ENCODE data around the gene ZNF219. TPM values are rescaled to one million over a fixed set of nuclear protein-coding genes. Genes with fewer than 3 reads are reported as not detected.
"Not testable (repeated sequence)": the region's sequence is repeated elsewhere in the genome, so short reads cannot be mapped to it uniquely, and the experiment has no call there.

The ZNF219 gene
- total RNA-seq, 1 experiment from 2014 or later = 19.9 TPM

- no TSS peak for BruUV-seq (replicated peaks)
- Histone ChIP-seq H3K9me3 (ENCODE audit: control insufficient read depth, insufficient read depth, low read depth, low read length) (no peaks in the 10 kb centered on the region), H3K4me1 (ENCODE audit: control insufficient read depth, insufficient read depth, low read length) (no peaks in the 10 kb centered on the region), H3K27me3 (ENCODE audit: control insufficient read depth, insufficient read depth, low read length) (peaks cover 2% of the 10 kb centered on the region), H3K4me3 (ENCODE audit: low read depth in 2 of 2, low read length in 2 of 2) (no peak overlapping the region), H3K36me3 (ENCODE audit: control insufficient read depth, insufficient read depth, low read length) (no peaks in the 10 kb centered on the region), H3K27ac (ENCODE audit: low read length) (no peak overlapping the region)
- no peak for ATAC-seq
- TF ChIP-seq, protein P1, sequence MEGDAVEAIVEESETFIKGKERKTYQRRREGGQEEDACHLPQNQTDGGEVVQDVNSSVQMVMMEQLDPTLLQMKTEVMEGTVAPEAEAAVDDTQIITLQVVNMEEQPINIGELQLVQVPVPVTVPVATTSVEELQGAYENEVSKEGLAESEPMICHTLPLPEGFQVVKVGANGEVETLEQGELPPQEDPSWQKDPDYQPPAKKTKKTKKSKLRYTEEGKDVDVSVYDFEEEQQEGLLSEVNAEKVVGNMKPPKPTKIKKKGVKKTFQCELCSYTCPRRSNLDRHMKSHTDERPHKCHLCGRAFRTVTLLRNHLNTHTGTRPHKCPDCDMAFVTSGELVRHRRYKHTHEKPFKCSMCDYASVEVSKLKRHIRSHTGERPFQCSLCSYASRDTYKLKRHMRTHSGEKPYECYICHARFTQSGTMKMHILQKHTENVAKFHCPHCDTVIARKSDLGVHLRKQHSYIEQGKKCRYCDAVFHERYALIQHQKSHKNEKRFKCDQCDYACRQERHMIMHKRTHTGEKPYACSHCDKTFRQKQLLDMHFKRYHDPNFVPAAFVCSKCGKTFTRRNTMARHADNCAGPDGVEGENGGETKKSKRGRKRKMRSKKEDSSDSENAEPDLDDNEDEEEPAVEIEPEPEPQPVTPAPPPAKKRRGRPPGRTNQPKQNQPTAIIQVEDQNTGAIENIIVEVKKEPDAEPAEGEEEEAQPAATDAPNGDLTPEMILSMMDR (IDR thresholded peaks at IDR 0.05) = no peak
- TF ChIP-seq SIN3A (IDR thresholded peaks at IDR 0.05; ENCODE audit: borderline replicate concordance, insufficient read depth, low read depth, low read length) = no peak
- no peak for TF ChIP-seq POLR2AphosphoS5 (IDR thresholded peaks at IDR 0.05; ENCODE audit: low read depth, low read length)
- no peak for TF ChIP-seq REST (IDR thresholded peaks at IDR 0.05; ENCODE audit: insufficient read depth in 1 of 2, low read depth in 2 of 2, low read length in 1 of 2)
- TF ChIP-seq TCF7L2 (IDR thresholded peaks at IDR 0.05; ENCODE audit: low read depth, low read length) = no peak
- ChIA-PET POLR2A (no interaction called here), CTCF (interaction anchor here (1.2 kb wide), 1 partner anchor 28 kb away, joined by 5 read pairs; no protein-coding TSS in a partner anchor)
- no peak for DNase-seq (ENCODE audit: low read depth, low spot score)
- in situ Hi-C loops (cut with HindIII; ENCODE audit: low pct_unique_long_range_greater_than_20kb, low sequenced_read_pairs) (no loop called here), intact Hi-C loops (cut with micrococcal nuclease; ENCODE audit: unreplicated experiment) (no loop called here)
Measured at GRCh38 chr14:21042918-21043317, 55.5 kb downstream of the ZNF219 start.

GRCh38 chr14:21041676-21042433, 56.6 kb downstream of the ZNF219 start, which contains the start of gene RNASE7:
RNASE7 (plus strand) TSS chr14:21042362; CDS start chr14:21042993, 631 bp downstream.
- intact Hi-C loops (cut with micrococcal nuclease; ENCODE audit: unreplicated experiment) = loop anchor here (2.0 kb wide), 1 partner anchor 27 kb away; no protein-coding TSS in a partner anchor
- CTCF ChIA-PET = no interaction called here
- H3K4me1 ChIP-seq (ENCODE audit: control insufficient read depth, insufficient read depth, low read length) = no peaks in the 10 kb centered on the region
- in situ Hi-C loops (cut with HindIII; ENCODE audit: low pct_unique_long_range_greater_than_20kb, low sequenced_read_pairs) = no loop called here
- H3K4me3 ChIP-seq (ENCODE audit: low read depth in 2 of 2, low read length in 2 of 2) = no peak within 1 kb of the TSS
- no peaks in the 10 kb centered on the region for H3K36me3 ChIP-seq (ENCODE audit: control insufficient read depth, insufficient read depth, low read length)
- TF ChIP-seq, protein P1 (IDR thresholded peaks at IDR 0.05) = no peak
- no peak for TF ChIP-seq REST (IDR thresholded peaks at IDR 0.05; ENCODE audit: insufficient read depth in 1 of 2, low read depth in 2 of 2, low read length in 1 of 2)
- no TSS peak for BruUV-seq (replicated peaks)
- peaks cover 2% of the 10 kb centered on the region for H3K27me3 ChIP-seq (ENCODE audit: control insufficient read depth, insufficient read depth, low read length)
- no peaks in the 10 kb centered on the region for H3K9me3 ChIP-seq (ENCODE audit: control insufficient read depth, insufficient read depth, low read depth, low read length)
- no peak for DNase-seq (ENCODE audit: low read depth, low spot score)
- ATAC-seq = no peak
- POLR2A ChIA-PET = no interaction called here
- no peak within 1 kb of the TSS for H3K27ac ChIP-seq (ENCODE audit: low read length)

GRCh38 chr14:21040941-21041340, 57.5 kb downstream of the ZNF219 start:
- in situ Hi-C loops (cut with HindIII; ENCODE audit: low pct_unique_long_range_greater_than_20kb, low sequenced_read_pairs) = not testable (repeated sequence)
- intact Hi-C loops (cut with micrococcal nuclease; ENCODE audit: unreplicated experiment) = loop anchor here (2.0 kb wide), 1 partner anchor 26 kb away; no protein-coding TSS in a partner anchor

More at GRCh38 chr14:21040941-21041340, 57.5 kb downstream of the ZNF219 start:
- H3K27me3 ChIP-seq (ENCODE audit: control insufficient read depth, insufficient read depth, low read length); POLR2A ChIA-PET; DNase-seq (ENCODE audit: low read depth, low spot score); H3K27ac ChIP-seq (ENCODE audit: low read length); ATAC-seq; H3K36me3 ChIP-seq (ENCODE audit: control insufficient read depth, insufficient read depth, low read length); BruUV-seq (replicated peaks); H3K9me3 ChIP-seq (ENCODE audit: control insufficient read depth, insufficient read depth, low read depth, low read length); H3K4me1 ChIP-seq (ENCODE audit: control insufficient read depth, insufficient read depth, low read length); H3K4me3 ChIP-seq (ENCODE audit: low read depth in 2 of 2, low read length in 2 of 2): not testable (repeated sequence)
- CTCF ChIA-PET = interaction anchor here (0.7 to 2.8 kb wide), 2 partner anchors 26 to 532 kb away, joined by 3 to 33 read pairs; no protein-coding TSS in a partner anchor

Measured in Panc1 (cell line).